GM18867 (cell line): ENCODE results near the gene CMTM1.
"Not testable (repeated sequence)": the region's sequence is repeated elsewhere in the genome, so short reads cannot be mapped to it uniquely, and the experiment has no call there.

Experiments used
- ATAC-seq: cut with Tn5 transposase; IDR thresholded peaks from one replicate; pipeline ENCODE4 v1.9.1; 2021; ENCODE audit warnings: mild to moderate bottlenecking, moderate library complexity; ENCODE audit not compliant: unreplicated experiment

Gene CMTM1

GRCh38 chr16:66561381-66562080 is 4.7 kb upstream of the CMTM1 start:
- no peak for ATAC-seq

- no peak for ATAC-seq
These were observed 3.8 kb upstream of the CMTM1 start for GRCh38 chr16:66562409-66562808.

GRCh38 chr16:66562986-66563385 is 3.3 kb upstream of the CMTM1 start:
- no peak for ATAC-seq

GRCh38 chr16:66563574-66564334 is 2.5 kb upstream of the CMTM1 start:
- ATAC-seq, result no peak

GRCh38 chr16:66567270-66567669 is 1.0 kb downstream of the CMTM1 start:
- ATAC-seq, result not testable (repeated sequence)

- ATAC-seq, result no peak
These were observed 2.1 kb downstream of the CMTM1 start for GRCh38 chr16:66568355-66568754.

DNA sequence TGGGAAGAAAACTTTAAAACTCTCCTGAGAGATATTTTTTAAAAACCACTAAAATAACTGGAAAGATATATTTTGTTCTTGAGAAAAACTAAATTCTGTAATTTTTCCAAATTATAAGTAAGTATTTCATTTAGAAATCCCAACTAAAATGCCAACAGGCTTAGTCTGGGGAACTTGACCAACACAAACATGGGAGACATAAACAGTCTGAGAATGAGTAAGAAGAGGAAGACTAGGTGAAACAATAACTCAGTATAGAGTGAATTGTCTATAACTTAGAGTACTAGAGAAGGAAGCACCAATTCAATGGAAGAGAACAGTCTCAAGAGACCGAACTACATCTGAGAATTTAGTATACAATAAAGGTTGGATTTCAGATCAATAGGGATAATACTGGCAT is 2.9 kb downstream of the CMTM1 start:
- no peak for ATAC-seq

DNA sequence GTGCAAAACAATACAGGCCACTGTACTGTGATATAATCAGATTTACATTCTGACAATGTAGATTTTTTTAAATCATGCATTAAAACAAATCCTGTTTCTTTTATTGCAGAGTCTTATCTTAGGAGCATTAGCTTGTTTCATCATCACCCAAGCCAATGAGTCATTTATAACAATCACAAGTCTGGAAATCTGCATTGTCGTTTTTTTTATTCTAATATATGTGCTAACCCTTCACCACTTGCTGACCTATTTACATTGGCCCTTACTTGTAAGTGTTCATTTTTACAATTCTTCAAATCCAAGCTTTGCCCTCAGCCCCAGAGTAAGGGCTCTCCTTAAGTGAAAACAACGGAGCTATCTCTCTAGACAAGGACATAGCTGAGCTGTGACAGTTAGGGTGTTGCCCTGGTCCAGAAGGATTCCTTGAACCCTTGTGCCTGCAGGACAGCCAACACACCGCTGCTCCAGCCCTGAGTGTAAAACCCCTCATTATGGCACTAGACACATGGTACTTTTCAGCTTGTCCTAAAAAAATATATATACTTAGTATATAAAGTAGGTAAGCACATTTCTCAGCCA is 3.7 kb downstream of the CMTM1 start:
- no peak for ATAC-seq

GRCh38 chr16:66572356-66572755 is 6.1 kb downstream of the CMTM1 start:
- no peak for ATAC-seq

DNA sequence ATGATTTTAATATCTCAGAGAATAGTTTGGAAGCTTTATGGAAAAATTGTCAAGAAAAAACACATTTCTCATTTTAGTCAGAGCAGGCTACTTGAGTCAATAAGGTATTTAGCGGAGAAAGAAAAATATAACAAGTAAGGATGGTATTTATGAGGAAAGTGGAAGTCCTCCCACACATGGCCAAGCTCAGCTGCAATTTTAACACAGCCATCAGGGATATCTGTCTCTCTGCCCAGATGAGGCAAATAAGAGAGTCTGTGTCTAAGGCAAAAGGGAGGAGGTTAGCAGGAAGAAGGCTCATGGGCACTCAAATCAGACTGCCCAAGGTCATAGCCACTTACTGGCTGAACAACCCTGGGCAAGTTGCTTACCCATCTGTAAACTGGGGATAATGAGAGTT is 7.8 kb downstream of the CMTM1 start:
- ATAC-seq, result no peak

- ATAC-seq, result no peak
These were observed 8.3 kb downstream of the CMTM1 start for GRCh38 chr16:66574531-66574930.

GRCh38 chr16:66575060-66575459 is 8.8 kb downstream of the CMTM1 start:
- no peak for ATAC-seq

- ATAC-seq, result no peak
These were observed 10.1 kb downstream of the CMTM1 start for GRCh38 chr16:66576296-66576695.

DNA sequence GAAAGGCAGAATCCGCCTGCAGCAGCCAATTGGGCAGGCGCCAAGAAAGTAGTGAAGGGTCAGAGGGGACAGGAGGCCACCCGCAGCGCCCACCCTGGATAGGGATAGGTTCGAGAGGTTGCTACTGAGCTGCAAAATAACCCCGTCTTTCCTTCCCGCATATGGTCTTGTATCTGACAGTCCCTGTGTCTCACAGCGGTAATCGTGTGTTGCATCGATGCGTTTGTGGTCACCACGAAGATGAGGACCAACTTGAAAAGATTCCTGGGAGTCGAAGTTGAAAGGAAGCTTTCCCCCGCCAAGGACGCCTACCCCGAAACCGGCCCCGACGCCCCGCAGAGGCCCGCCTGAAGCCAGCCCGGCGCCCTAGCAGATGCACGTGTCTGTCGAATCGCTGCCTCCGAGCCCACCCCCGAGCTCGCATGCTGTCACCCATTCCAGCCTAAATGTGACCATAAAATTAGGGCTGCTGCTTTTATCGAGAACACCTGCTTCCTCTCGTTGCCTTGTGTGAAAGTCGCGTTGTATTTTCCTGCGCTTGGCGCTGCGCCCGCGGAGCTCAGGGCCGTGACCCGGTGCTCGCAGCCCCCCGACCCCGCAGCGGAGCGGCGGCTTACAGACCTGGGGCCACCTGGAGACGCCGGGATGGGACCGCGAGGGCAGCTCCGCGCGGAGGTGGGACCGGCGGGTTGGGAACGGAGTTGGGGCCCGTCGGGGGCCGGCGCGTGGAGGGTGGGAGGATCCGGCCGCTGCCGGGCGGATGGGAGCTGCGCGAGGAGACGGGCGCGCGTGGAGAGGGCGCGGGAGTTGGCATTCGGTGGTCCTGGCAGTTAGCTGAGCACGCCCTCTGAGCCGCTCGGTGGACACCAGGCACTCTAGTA is 12.7 kb downstream of the CMTM1 start, which contains the start of gene CMTM2:
Gene CMTM2, plus strand, starts transcription at position 813 of the 881 bp plus-strand sequence. CDS start 145 bp downstream, outside the sequence.
- no peak for ATAC-seq

GRCh38 chr16:66580605-66581209 is 14.5 kb downstream of the CMTM1 start:
- ATAC-seq, result no peak

DNA sequence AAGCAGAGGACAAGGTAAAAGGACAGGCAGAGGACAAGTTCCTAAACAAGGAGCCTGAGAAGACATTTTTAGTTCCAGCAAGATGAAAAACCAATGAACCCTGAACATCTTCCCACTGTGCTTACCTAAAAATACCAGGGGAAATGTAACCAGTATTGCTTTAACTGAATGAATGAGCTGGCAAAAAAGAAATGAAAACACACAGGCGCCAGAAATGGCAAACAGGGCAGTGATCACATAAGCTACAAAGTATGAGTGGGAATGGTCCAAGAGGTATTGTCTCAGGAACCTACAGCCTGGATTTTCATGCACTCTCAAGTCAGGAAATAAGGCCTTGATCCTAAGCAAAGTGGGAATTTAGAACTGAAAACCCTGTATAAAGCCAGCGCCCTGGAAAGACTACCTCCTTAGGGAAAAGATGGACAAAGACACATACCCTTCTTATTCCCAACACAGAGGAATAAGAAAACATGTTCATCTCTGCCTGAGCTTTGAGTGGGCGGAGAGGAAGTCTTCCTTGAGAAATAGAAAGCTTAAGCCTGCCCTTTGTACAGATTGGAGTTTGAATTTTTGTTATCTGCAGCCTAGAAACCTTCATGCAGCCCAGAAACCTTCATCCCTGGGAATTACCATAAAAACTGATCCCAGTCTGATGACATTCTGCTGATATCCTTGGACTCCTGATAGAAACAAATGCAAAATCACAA is 15.2 kb downstream of the CMTM1 start:
- no peak for ATAC-seq

DNA sequence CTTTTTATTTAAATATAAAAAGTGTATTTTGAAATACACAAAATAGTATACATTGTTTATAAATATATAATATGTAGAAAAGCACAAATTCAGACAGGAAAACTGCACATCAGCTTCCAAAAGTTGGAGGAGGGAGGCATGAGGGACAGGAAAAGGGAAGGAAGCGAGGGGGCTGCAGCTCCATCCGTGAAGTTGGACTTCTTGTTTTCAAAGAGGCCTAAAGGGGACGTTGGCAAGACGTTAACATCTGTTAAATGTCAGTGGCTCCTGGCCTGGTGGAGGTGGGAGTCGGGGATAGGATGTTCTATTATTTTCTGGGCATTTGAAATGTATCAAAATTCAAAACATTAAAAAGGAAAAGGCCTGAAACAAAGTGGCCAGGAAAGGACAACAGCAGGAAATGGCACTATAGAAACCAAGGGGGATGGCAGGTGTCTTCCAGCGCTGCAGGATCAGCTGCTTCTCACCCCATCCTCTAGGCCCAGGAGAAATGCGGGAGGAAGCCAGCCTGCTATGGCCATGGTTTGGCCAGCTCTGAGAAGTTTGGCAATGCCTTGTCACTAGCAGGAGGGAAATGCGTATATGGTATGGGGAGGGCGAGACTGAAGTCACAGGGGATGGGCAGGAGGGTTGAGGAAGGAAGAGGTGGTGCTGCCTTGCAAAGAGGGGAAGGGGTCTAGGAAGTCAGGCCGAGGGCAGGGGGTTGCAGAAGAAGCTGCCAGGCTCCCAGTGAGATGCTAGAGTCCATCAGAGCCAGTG is 19.4 kb downstream of the CMTM1 start:
- no peak for ATAC-seq

DNA sequence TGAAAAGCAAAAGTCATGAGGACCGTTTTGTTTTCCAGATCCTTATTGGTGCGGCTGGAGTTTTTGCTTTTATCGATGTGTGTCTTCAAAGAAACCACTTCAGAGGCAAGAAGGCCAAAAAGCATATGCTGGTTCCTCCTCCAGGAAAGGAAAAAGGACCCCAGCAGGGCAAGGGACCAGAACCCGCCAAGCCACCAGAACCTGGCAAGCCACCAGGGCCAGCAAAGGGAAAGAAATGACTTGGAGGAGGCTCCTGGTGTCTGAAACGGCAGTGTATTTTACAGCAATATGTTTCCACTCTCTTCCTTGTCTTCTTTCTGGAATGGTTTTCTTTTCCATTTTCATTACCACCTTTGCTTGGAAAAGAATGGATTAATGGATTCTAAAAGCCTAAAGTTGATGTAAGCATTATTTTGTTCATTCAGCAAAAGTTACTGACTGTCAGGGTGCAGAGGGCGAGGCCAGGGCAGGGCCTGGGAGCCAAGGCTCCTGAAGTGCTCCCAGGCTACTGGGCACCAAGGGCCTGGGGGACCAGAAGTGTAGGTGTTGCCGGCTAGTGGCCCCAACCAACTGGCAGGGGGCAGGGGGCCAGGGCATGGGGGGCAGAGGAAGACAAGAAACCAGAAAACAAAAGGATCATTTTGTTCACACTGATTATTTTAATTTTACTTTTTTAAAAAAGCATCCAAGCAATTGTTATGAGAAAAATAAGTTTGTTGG is 21.8 kb downstream of the CMTM1 start:
- ATAC-seq, result no peak
